ENCODE data around the gene GRID1. TPM values are rescaled to one million over a fixed set of nuclear protein-coding genes. Genes with fewer than 3 reads are reported as not detected.

GRID1 gene
- total and polyA plus RNA-seq, 10 of the 15 experiments (the other 5 are each of a cell fraction or from before 2014, with no cell fraction given), result 0.04 to 0.62 (median 0.08) TPM; not detected in 5

DNA sequence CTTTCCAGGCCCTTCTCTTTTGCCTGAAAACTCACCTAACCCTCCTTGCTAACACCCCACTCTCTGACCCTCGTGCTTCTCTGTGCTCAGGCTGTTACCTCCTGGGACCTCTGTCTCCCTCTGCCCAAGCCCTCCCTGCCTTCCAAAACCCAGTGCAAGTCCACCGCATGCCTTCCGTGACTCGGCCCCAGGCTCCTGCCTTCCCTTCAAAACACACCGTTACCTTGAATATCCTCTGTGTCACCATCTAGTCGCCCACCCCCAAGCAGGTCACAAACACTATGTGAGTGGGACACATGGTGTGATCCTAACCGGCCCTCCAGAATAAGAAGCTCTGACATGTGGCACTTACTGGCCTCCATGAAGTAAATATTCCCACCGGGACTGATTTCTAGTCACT lies 176.7 kb downstream of the GRID1 start:
- POLR2A ChIA-PET, result no interaction called here
- Histone ChIP-seq H2AFZ (ENCODE audit: control insufficient read depth, low read depth, low read length) (no peak overlapping the region), H3K27me3 (replicated peaks in 1 of 2; ENCODE audit: control insufficient read depth in 2 of 2, insufficient read depth in 2 of 2, low read length in 1 of 2) (peaks cover 0 to 2% of the 10 kb centered on the region in 2 experiments; a peak in 1 of 4 replicates), H3K36me3 (ENCODE audit: control insufficient read depth in 2 of 2, insufficient read depth in 2 of 2, low read length in 1 of 2) (no peaks in the 10 kb centered on the region), H3K79me2 (ENCODE audit: control insufficient read depth, insufficient read depth, low read length) (no peaks in the 10 kb centered on the region), H3K27ac (ENCODE audit: control insufficient read depth, insufficient read depth) (no peak overlapping the region), H3K4me3 (no peak overlapping the region), H3K4me1 (ENCODE audit: control insufficient read depth, insufficient read depth, low read length) (no peaks in the 10 kb centered on the region), H3K9me3 (replicated peaks; ENCODE audit: control insufficient read depth, insufficient read depth, low read length) (no peaks in the 10 kb centered on the region), H3K4me2 (ENCODE audit: control insufficient read depth, insufficient read depth) (no peak overlapping the region), H4K20me1 (ENCODE audit: control insufficient read depth, insufficient read depth) (no peaks in the 10 kb centered on the region), H3K9ac (ENCODE audit: control insufficient read depth, insufficient read depth, low read length) (no peak overlapping the region)
- RAD21 ChIA-PET (ENCODE audit: unreplicated experiment), result no interaction called here
- SMC1A ChIA-PET (ENCODE audit: uncharacterized antibody, unreplicated experiment), result no interaction called here
- in situ Hi-C loops (cut with MboI), result no loop called here
- DNase-seq (ENCODE audit: low read depth, low spot score), result no peak
- CTCF ChIA-PET, result no interaction called here
- TF ChIP-seq, protein P1, sequence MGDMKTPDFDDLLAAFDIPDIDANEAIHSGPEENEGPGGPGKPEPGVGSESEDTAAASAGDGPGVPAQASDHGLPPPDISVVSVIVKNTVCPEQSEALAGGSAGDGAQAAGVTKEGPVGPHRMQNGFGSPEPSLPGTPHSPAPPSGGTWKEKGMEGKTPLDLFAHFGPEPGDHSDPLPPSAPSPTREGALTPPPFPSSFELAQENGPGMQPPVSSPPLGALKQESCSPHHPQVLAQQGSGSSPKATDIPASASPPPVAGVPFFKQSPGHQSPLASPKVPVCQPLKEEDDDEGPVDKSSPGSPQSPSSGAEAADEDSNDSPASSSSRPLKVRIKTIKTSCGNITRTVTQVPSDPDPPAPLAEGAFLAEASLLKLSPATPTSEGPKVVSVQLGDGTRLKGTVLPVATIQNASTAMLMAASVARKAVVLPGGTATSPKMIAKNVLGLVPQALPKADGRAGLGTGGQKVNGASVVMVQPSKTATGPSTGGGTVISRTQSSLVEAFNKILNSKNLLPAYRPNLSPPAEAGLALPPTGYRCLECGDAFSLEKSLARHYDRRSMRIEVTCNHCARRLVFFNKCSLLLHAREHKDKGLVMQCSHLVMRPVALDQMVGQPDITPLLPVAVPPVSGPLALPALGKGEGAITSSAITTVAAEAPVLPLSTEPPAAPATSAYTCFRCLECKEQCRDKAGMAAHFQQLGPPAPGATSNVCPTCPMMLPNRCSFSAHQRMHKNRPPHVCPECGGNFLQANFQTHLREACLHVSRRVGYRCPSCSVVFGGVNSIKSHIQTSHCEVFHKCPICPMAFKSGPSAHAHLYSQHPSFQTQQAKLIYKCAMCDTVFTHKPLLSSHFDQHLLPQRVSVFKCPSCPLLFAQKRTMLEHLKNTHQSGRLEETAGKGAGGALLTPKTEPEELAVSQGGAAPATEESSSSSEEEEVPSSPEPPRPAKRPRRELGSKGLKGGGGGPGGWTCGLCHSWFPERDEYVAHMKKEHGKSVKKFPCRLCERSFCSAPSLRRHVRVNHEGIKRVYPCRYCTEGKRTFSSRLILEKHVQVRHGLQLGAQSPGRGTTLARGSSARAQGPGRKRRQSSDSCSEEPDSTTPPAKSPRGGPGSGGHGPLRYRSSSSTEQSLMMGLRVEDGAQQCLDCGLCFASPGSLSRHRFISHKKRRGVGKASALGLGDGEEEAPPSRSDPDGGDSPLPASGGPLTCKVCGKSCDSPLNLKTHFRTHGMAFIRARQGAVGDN (IDR thresholded peaks at IDR 0.05), result no peak
- TF ChIP-seq NR2F1 (conservative IDR thresholded peaks at IDR 0.05), result no peak
- TF ChIP-seq NFIC (IDR thresholded peaks at IDR 0.05; ENCODE audit: low read depth, low read length), result no peak
- TF ChIP-seq CBX5 (IDR thresholded peaks at IDR 0.05; ENCODE audit: low read depth), result no peak
- TF ChIP-seq PAX5 (IDR thresholded peaks at IDR 0.05; ENCODE audit: borderline replicate concordance, low read depth, low read length), result no peak
- TF ChIP-seq RUNX3 (IDR thresholded peaks at IDR 0.05; ENCODE audit: low read length), result no peak
- no peak for TF ChIP-seq ZNF24 (IDR thresholded peaks at IDR 0.05)
- no peak for TF ChIP-seq PML (IDR thresholded peaks at IDR 0.05; ENCODE audit: low read length)
- no peak for TF ChIP-seq CHD2 (IDR thresholded peaks at IDR 0.05; ENCODE audit: borderline replicate concordance, low read depth, low read length)
- TF ChIP-seq POLR2AphosphoS5 (IDR thresholded peaks at IDR 0.05; ENCODE audit: low read length), result no peak
- TF ChIP-seq FOXK2 (IDR thresholded peaks at IDR 0.05), result no peak
- no peak for TF ChIP-seq RBBP5 (conservative IDR thresholded peaks at IDR 0.05)
- TF ChIP-seq CREM (IDR thresholded peaks at IDR 0.05; ENCODE audit: low read depth), result no peak
- TF ChIP-seq CREB1 (IDR thresholded peaks at IDR 0.05; ENCODE audit: low read depth), result no peak
- TF ChIP-seq HCFC1 (IDR thresholded peaks at IDR 0.05; ENCODE audit: low read length), result no peak
- TF ChIP-seq MEF2A (IDR thresholded peaks at IDR 0.05; ENCODE audit: insufficient read depth, low read depth, low read length), result no peak
- TF ChIP-seq SMAD5 (IDR thresholded peaks at IDR 0.05; ENCODE audit: low read depth), result no peak
- TF ChIP-seq JUND (IDR thresholded peaks at IDR 0.05; ENCODE audit: low read depth, low read length), result no peak
- no peak for TF ChIP-seq TAF1 (IDR thresholded peaks at IDR 0.05; ENCODE audit: borderline replicate concordance, low read depth, low read length)
- BruUV-seq (replicated peaks), result no TSS peak
- WGBS (ENCODE audit: insufficient coverage, insufficient replicate concordance, low lambda C conversion rate, missing lambda C conversion rate), result 28% methylated on average over 8 of the region's 8 CpGs
- intact Hi-C loops (cut with micrococcal nuclease; ENCODE audit: unreplicated experiment), result no loop called here
- no peak for FAIRE-seq
- no peak for ATAC-seq
